ENCODE measurements around the gene COL20A1. TPM values are rescaled to one million over a fixed set of nuclear protein-coding genes. Genes with fewer than 3 reads are reported as not detected.
"Not testable (repeated sequence)": the region's sequence is repeated elsewhere in the genome, so short reads cannot be mapped to it uniquely, and the experiment has no call there.

COL20A1 gene
- total RNA-seq, 2 donors from 2014 or later: 7.1 TPM; not detected in 1

DNA sequence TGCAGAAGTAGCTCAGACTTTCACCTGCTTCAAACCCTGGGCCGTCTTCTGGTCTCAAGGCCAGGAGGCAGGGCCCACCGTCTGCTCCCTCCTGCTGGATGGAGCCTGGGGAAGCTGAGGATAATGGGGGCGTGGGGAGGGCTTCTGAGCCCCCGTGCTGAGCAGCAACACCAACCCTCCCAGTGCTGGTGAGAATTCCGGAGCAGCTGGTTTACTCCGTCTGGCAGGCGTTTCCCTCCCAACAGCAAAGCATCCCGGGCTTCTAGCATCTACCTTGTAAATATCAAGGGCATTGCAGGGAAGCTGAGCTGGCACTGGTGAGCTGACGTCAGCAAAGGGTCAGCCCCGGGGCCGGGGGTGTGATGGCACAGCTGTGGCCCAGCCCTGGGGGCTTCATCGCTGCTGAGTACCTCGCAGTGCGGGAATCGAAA, 85.0 kb downstream of the COL20A1 start:
- no peaks in the 10 kb centered on the region for H3K4me1 ChIP-seq (replicated peaks)
- no peak overlapping the region for H3K27ac ChIP-seq
- H3K4me3 ChIP-seq: no peak overlapping the region
- DNase-seq (ENCODE audit: low spot score): no peak
- peaks cover 29% of the 10 kb centered on the region for H3K27me3 ChIP-seq (replicated peaks; ENCODE audit: insufficient read depth)
- no peaks in the 10 kb centered on the region for H3K9me3 ChIP-seq
- TF ChIP-seq, protein P1, sequence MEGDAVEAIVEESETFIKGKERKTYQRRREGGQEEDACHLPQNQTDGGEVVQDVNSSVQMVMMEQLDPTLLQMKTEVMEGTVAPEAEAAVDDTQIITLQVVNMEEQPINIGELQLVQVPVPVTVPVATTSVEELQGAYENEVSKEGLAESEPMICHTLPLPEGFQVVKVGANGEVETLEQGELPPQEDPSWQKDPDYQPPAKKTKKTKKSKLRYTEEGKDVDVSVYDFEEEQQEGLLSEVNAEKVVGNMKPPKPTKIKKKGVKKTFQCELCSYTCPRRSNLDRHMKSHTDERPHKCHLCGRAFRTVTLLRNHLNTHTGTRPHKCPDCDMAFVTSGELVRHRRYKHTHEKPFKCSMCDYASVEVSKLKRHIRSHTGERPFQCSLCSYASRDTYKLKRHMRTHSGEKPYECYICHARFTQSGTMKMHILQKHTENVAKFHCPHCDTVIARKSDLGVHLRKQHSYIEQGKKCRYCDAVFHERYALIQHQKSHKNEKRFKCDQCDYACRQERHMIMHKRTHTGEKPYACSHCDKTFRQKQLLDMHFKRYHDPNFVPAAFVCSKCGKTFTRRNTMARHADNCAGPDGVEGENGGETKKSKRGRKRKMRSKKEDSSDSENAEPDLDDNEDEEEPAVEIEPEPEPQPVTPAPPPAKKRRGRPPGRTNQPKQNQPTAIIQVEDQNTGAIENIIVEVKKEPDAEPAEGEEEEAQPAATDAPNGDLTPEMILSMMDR (IDR thresholded peaks at IDR 0.05): no peak
- TF ChIP-seq POLR2AphosphoS5 (IDR thresholded peaks at IDR 0.05): no peak
- TF ChIP-seq POLR2A (IDR thresholded peaks at IDR 0.05): no peak
- intact Hi-C loops (cut with DNase I): no loop called here
- H3K36me3 ChIP-seq: no peaks in the 10 kb centered on the region
- WGBS: 44% methylated on average over 14 of the region's 15 CpGs

DNA sequence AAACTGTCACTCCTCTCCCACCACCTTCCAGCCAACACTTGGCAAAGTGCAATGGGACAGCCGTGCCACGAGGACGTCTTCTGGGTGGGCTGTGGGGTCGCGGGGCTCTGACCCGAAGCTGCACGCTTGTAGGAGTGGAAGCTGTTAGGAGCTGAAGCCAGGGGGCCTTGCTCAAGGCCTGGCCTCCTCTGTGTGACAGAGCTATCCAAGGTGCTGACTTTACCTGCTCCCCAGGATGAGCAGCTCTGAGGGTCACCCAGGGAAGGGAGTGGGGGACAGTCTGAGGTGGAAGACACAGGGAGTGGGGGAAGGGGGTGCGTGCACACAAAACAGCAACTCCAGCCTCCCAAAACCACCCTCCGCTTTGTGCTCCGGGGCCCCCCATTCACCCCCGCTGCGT, 85.6 kb downstream of the COL20A1 start:
- H3K4me3 ChIP-seq: no peak overlapping the region
- no peak for DNase-seq (ENCODE audit: low spot score)
- TF ChIP-seq POLR2AphosphoS5 (IDR thresholded peaks at IDR 0.05) (no peak), POLR2A (IDR thresholded peaks at IDR 0.05) (no peak)
- TF ChIP-seq, protein P1 (IDR thresholded peaks at IDR 0.05): no peak
- H3K4me1 ChIP-seq (replicated peaks): no peaks in the 10 kb centered on the region
- intact Hi-C loops (cut with DNase I): no loop called here
- H3K36me3 ChIP-seq: no peaks in the 10 kb centered on the region
- peaks cover 29% of the 10 kb centered on the region for H3K27me3 ChIP-seq (replicated peaks; ENCODE audit: insufficient read depth)
- no peaks in the 10 kb centered on the region for H3K9me3 ChIP-seq
- WGBS: 60% methylated on average over 12 of the region's 12 CpGs
- no peak overlapping the region for H3K27ac ChIP-seq

DNA sequence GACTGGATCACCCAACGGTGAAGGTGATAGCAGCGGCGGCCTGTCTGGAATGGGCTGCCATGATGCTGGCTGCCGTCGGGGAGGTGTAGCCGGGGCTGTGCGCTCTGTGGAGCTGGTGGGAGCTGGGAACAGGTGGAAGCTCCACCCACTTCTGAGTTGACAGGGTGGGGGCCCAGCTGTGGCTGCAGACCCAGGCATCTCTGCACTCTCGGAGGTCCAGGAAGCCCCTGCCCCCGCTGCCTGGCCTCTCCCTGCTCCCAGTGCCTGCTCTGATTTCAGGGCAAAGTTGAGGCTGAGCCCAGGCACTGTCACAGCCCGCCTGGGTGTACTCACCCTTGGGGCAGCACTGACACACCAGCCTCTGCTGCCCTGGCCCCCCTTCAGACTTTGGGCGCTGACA, 86.3 kb downstream of the COL20A1 start:
- peaks cover 29% of the 10 kb centered on the region for H3K27me3 ChIP-seq (replicated peaks; ENCODE audit: insufficient read depth)
- no peak for DNase-seq (ENCODE audit: low spot score)
- no peak overlapping the region for H3K27ac ChIP-seq
- no peaks in the 10 kb centered on the region for H3K9me3 ChIP-seq
- no peaks in the 10 kb centered on the region for H3K4me1 ChIP-seq (replicated peaks)
- intact Hi-C loops (cut with DNase I): no loop called here
- 74% methylated on average over 10 of the region's 11 CpGs for WGBS
- TF ChIP-seq POLR2AphosphoS5 (IDR thresholded peaks at IDR 0.05): no peak
- TF ChIP-seq, protein P1 (IDR thresholded peaks at IDR 0.05): no peak
- H3K4me3 ChIP-seq: no peak overlapping the region
- H3K36me3 ChIP-seq: no peaks in the 10 kb centered on the region

DNA sequence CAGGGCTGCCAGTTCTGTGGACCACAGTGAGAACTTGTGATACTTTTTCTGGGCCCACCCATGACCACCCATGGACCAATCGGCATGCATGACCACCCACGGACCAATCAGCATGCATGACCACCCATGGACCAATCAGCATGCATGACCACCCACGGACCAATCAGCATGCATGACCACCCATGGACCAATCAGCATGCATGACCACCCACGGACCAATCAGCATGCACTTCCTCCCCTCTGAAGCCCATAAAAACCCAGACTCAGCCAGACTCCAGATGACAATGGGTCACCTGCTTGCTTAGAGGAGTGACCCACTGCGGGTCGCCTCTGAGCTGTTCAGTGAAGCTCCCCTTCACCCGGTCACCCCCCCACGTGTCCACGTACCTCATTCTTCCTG, 86.9 kb downstream of the COL20A1 start:
- intact Hi-C loops (cut with DNase I): loop anchor here (2.0 kb wide), 1 partner anchor 69 kb away; no protein-coding TSS in a partner anchor
- H3K27me3 ChIP-seq (replicated peaks; ENCODE audit: insufficient read depth): peaks cover 29% of the 10 kb centered on the region
- not testable (repeated sequence) for H3K4me3 ChIP-seq; H3K36me3 ChIP-seq; H3K9me3 ChIP-seq; H3K4me1 ChIP-seq (replicated peaks); DNase-seq (ENCODE audit: low spot score); H3K27ac ChIP-seq
- 85% methylated on average over 9 of the region's 9 CpGs for WGBS

DNA sequence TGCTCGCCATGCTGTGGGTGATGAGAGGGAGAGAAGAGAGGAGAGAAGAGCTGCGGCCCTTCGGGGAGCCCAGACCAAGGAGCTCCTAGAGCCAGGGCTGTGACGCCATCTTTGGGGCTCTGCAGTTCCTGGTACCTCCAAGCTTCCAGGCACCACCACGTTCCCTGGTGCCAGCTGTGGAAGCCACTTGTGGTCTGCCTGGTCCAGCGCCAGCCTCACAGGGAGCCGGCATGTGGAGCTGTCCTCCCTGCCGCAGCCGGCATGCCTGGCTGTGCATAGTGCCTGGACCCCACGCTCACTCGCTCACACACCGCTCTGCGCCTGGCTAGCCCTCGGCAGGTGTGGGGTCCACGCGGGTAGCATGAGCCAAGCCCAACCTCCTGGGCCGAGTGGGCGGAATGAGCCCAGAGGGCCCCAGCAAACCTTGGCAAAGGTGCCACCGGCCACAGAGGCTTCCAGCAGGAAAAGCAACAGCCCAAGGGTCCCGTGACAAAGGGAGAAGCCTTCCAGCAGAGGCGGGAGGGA, 87.4 kb downstream of the COL20A1 start:
- Histone ChIP-seq H3K27ac (no peak overlapping the region), H3K4me1 (replicated peaks) (no peaks in the 10 kb centered on the region), H3K27me3 (replicated peaks; ENCODE audit: insufficient read depth) (peaks cover 26% of the 10 kb centered on the region), H3K36me3 (no peaks in the 10 kb centered on the region), H3K4me3 (no peak overlapping the region), H3K9me3 (no peaks in the 10 kb centered on the region)
- intact Hi-C loops (cut with DNase I): loop anchor here (2.0 kb wide), 1 partner anchor 70 kb away; no protein-coding TSS in a partner anchor
- WGBS: 96% methylated on average over 15 of the region's 21 CpGs
- DNase-seq (ENCODE audit: low spot score): no peak
- TF ChIP-seq, protein P1 (IDR thresholded peaks at IDR 0.05): no peak
- TF ChIP-seq POLR2A (IDR thresholded peaks at IDR 0.05) (no peak), POLR2AphosphoS5 (IDR thresholded peaks at IDR 0.05) (no peak)

All from prostate gland (tissue), 2 donors.